Fibroblast of pulmonary artery (primary cell): ENCODE results near the gene EEA1.
A peak's percentile ranks its signal among the peaks of the same experiment; 100 is the strongest.

Experiments
- DNase-seq: peaks from one replicate; pipeline ENCODE4 v3.0.0-alpha.2; 2010; ENCODE audit warnings: low read depth
- H3K4me3 ChIP-seq: replicated peaks from 2 replicates; pipeline ENCODE4 v1.5.1; 2011; ENCODE audit warnings: low read depth, mild to moderate bottlenecking, control low read depth, low read length, moderate library complexity
- TF ChIP-seq, protein P1 (sequence below): IDR thresholded peaks from 2 replicates; pipeline ENCODE4 v1.5.1; 2011; ENCODE audit warnings: mild to moderate bottlenecking, control low read depth, low read length, inconsistent platforms; ENCODE audit errors: missing control alignments

The EEA1 gene

DNA sequence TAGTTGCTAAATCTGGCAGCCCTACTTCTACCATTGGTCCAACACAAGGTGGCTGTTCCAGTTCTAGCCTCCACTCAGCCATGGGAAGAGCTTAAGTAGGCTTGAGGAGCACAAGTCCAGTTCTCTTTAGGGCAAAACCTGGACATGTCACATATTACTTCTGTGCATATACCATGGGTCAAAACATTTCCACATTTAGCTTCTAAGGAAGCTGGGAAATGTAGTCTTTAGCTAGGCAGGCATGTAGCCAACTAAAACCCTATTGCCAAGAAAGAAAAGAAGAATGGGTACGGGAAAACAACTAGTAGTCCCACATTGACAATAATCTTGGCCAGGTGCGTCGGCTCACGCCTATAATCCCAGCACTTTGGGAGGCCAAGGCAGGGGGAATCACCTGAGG is 20.9 kb upstream of the EEA1 start:
- H3K4me3 ChIP-seq: no peak overlapping the region
- DNase-seq: no peak
- TF ChIP-seq, protein P1, sequence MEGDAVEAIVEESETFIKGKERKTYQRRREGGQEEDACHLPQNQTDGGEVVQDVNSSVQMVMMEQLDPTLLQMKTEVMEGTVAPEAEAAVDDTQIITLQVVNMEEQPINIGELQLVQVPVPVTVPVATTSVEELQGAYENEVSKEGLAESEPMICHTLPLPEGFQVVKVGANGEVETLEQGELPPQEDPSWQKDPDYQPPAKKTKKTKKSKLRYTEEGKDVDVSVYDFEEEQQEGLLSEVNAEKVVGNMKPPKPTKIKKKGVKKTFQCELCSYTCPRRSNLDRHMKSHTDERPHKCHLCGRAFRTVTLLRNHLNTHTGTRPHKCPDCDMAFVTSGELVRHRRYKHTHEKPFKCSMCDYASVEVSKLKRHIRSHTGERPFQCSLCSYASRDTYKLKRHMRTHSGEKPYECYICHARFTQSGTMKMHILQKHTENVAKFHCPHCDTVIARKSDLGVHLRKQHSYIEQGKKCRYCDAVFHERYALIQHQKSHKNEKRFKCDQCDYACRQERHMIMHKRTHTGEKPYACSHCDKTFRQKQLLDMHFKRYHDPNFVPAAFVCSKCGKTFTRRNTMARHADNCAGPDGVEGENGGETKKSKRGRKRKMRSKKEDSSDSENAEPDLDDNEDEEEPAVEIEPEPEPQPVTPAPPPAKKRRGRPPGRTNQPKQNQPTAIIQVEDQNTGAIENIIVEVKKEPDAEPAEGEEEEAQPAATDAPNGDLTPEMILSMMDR: no peak

DNA sequence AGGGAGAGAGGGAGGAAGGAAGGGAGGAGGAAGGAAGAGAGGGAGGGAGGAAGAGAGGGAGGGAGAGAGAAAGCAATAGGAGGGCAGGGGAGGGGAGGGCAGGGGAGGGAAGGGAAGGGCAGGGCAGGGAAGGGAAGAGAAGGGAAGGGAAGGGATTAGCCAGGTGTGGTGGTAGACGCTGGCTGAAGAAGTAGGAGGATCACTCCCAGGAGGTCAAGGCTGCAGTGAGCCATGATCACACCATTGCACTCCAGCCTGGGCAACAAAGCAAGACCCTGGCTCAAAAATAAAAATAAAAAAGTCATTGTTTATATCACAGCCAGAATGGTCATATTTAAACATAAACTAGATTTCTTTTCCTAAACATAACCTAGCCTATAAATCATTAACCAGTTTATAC is 20.4 kb upstream of the EEA1 start:
- H3K4me3 ChIP-seq: no peak overlapping the region
- no peak for DNase-seq
- TF ChIP-seq, protein P1: no peak

DNA sequence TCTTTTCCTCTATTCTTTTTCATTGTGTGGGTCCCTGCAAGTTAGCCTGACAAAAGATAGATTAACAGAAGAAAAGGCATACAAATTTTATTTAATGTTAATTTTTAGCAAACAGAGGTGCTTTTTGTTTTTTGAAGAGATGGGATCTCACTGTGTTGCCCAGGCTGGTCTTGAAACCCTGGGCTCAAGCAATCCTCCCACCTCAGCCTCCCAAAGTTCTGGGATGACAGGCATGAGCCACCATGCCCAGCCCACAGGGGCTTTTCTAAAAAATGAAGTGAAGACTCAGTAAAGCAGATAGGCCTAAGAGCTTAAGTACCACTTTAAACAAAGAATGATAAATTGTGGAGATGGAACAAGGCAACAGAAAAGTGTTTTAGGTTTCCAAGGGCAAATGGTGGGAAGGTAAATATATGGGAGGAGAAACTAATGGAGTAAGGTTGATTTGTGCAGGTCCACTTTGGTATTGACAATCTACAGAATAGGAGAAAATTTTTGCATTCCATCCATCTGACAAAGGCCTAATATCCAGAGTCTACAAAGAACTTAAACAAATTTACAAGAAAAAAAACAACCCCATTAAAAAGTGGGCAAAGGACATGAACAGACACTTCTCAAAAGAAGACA is 18.6 kb upstream of the EEA1 start:
- TF ChIP-seq, protein P1: no peak
- no peak for DNase-seq
- H3K4me3 ChIP-seq: no peak overlapping the region

DNA sequence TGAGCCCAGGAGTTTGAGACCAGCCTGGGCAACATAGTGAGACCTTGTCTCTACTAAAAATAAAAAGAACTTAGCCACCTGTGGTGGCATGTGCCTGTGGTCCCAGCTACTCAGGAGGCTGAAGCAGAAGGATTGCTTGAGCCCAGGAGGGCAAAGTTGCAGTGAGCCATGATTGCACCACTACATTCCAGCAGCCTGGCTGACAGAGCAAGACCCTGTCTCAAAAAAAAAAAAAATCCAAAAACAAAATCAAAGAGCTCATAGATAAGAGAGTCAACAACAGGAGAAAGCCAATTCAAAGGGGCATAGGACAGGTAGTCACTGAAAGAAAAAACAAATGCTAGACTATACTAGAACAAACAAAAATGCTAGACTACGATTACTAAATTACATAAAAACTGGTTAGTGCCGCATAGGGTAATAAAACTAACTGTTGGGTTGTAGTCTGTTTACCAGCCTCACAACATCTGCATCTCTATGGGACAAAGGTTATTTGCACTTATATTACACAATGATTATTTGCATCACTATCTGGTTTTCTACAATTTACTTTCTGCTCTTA is 16.6 kb upstream of the EEA1 start:
- DNase-seq: no peak
- no peak overlapping the region for H3K4me3 ChIP-seq
- TF ChIP-seq, protein P1: no peak

DNA sequence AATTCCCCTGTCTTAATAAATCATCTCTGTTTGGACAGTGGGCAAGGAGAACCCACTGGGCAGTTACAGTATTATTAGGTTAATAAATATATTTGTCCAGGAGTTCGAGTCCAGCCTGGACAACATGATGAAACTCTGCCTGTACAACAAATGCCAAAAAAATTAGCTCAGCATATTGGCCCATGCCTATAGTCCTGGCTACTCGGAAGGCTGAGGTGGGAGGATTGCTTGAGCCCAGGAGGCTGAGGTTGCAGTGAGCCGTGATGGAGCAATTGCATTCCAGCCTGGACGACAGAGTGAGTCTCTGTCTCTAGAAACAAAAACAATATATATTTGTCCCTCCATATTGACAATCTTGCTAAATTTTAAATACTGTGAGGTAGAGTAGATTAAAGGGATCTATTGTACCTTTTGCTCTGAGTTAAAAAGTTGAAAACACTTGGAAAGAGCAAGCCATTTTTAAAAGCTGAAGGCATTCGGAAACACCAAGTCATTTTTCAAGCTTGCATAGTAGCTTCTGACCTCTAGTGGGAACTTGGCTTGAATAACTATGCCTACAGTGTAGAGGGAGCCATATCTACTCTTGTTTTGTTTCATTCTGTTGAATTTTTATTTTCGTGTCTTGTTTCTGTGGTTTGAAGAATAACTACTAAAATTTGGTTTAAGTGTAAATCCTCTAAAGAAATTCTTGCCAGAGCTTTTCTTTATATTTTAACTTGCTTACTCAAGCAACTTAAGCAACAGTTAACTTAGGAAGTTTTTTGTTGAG is 14.6 kb upstream of the EEA1 start:
- DNase-seq: peak; percentile 79
- TF ChIP-seq, protein P1: peak; percentile 33
- no peak overlapping the region for H3K4me3 ChIP-seq

DNA sequence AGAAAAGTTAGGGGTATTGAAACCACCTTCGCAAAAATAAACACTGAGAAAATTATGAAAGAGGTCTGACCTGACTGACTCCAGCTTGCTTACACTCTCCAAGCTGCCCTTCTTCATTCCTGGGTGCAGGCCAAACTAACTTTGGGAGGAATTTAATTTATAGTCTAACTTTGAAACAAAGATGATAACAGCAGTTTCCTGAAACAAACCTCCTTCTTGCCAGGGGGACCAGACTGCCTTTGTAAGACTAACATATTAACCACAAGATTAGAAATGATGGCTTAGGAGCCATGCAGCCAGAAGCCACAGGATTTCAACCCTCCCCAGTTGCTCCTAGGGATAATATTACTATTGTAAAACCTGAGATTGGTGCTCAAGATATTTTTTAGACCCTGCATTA is 13.8 kb upstream of the EEA1 start:
- no peak overlapping the region for H3K4me3 ChIP-seq
- DNase-seq: peak; percentile 88
- TF ChIP-seq, protein P1: no peak

DNA sequence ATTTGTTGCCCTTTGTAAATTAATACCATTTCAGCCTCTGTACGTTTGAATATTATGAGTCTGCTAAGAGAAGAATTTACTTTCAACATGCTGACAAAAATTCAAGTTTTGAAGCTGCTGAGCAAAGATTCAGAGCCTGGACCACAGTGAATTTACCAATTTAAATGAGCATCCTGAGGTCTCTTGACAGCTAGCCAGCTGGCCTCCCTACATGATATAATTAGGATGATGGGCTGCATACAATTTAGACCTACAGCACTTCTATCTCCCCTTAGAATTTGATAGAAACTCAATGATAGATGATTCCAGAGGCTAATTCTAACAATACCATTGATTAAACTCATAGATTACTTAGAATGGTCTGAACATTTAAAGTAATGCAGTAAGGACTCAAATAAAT is 10.0 kb upstream of the EEA1 start:
- TF ChIP-seq, protein P1: no peak
- no peak for DNase-seq
- no peak overlapping the region for H3K4me3 ChIP-seq
